Fibroblast of peridontal ligament (primary cell): ENCODE results near the gene SPEN.
A peak's percentile ranks its signal among the peaks of the same experiment; 100 is the strongest.
"Not testable (repeated sequence)": the region's sequence is repeated elsewhere in the genome, so short reads cannot be mapped to it uniquely, and the experiment has no call there.

ENCODE experiments used
- DNase-seq: peaks from one replicate; pipeline ENCODE4 v3.0.0-alpha.2; 2010; ENCODE audit errors: extremely low read depth

Gene SPEN

DNA sequence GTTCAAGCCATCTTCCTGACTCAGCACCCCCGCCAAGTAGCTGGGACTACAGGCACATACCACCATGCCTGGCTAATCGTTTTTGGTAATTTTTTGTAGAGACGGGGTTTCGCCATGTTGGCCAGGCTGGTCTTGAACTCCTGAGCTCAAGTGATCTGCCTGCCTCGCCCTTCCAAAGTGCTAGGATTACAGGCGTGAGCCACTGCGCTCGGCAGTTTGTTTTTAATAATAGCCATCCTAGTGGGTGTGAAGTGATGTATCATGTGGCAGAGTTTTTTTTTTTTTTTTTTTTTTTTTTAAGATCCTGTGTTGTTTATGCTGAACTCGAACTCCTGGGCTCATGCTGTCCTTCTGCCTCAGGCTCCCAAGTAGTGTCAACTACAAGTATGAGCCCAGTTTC is 51.8 kb downstream of the SPEN start:
- no peak for DNase-seq

DNA sequence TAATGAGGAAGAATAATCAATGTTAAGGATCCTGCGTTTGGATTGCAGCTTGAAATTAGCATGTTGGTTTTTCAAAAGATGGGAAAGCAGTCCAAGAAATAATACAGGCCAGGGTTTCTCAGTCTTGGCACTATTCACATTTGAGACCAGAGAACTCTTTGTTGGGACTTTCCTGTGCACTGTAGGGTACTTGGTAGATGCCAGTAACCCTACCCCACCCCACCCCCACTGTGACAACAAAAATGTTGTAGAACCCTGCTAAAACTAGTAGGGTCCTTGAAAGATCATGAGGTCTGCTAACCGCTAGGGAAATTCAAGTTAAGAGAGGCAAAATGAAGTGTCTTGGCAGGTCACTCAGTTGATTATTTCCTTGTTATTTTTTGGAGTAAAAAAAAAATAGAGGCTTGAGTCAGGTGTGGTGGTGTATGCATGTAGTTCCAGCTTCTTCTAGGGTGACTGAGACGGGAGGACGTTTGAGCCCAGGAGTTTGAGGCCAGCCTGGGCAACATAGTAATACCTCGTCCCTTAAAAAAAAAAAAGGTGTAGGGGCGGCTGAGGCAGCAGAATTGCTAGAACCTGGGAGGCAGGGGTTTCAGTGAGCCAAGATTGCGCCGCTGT is 53.3 kb downstream of the SPEN start:
- DNase-seq: no peak

DNA sequence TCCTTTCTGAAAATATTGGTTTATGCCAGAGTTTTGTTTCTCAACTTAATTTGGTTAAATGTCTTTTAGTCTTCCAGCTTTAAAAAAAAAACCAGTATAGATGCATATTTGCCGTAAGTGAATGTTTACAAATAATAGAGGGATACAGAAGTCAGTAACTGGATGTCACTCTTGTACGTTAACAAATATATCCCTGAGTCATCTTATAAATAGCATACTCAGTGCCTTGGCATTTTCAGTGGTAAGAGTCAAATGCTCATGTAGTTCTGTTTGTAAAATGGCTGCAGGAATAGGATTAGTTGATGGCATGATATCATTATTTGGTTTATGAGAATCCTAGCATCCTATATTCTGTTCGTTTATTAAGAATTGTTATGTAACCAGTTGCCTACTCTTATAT is 55.4 kb downstream of the SPEN start:
- DNase-seq: peak; percentile 82

DNA sequence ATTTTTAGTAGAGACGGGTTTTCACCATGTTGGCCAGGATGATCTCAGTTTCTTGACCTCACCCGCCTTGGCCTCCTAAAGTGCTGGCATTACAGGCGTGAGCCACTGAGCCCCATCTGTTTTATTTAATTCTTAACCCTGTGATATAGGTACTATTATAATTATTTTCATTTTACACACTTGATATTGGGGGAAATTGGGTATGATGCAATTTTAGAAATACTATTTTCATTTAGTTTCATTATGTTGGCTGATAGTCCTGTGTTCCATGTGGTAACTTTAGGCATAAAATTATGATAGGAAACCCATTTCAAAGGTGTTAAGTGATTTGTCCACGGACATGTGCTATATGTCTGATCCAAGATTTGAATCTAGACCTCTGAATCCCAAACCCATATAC is 61.1 kb downstream of the SPEN start:
- no peak for DNase-seq

DNA sequence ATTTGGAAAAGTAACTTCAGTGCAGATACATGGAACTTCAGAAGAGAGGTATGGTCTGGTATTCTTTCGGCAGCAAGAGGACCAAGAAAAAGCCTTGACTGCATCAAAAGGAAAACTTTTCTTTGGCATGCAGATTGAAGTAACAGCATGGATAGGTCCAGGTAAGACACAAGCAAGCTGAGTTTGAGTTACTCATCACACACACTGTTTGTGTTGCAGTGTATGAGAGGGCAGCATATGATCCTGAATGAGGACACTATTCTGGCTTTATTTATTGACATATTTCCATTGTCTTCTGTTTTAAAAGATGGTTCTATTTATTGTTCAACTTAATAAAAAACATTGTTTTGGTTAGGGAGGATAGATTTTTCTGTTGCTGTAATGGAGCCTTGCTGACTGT is 63.6 kb downstream of the SPEN start:
- no peak for DNase-seq

DNA sequence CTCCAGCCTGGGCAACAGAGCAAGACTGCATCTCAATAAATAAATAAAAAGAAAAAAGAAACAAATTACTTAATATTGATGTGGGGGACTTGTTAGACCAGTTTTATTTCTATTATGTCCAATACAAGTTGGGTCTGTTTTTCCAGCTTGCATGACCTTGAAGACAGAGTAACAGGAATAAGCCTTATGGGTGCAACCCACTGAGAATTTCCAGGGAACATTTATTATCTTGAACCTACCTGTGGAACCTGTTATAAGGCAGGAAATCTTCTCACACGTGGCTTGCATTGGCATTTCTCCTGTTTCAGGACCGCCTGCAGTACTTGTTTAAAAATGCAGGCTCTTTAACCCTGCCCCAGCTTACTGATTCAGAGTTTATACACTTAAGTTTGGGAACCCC is 64.4 kb downstream of the SPEN start:
- DNase-seq: no peak

DNA sequence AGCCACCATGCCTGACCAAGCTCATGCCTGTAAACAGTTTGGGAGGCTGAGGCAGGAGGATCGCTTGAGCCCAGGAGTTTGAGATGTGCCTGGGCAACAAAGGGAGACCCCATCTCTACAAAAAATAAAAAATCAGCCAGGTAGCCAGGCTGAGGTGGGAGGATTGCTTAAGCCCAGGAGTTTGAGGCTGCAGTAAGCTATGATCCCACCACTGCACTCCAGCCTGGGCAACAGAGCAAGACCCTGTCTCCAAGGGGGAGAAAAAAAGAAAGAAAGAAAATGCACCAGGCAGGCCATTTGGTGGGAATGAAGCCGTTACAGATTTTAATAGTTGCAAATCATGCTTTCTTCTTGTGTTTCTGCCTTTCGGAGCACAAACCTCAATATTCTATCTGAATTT is 66.1 kb downstream of the SPEN start:
- not testable (repeated sequence) for DNase-seq

DNA sequence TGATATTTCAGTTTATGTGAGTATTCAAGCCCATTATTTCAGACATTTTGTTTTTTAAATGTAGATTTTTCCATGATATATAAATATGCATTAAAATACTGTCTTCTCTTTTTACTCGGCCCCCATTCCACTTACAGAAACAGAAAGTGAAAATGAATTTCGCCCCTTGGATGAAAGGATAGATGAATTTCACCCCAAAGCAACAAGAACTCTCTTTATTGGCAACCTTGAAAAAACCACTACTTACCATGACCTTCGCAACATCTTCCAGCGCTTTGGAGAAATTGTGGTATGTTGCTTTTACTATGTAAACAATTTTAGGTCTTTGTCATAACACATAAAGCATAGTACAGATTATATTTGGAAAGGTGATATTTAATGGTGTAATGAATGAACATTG is 68.5 kb downstream of the SPEN start:
- peak; percentile 68 for DNase-seq

DNA sequence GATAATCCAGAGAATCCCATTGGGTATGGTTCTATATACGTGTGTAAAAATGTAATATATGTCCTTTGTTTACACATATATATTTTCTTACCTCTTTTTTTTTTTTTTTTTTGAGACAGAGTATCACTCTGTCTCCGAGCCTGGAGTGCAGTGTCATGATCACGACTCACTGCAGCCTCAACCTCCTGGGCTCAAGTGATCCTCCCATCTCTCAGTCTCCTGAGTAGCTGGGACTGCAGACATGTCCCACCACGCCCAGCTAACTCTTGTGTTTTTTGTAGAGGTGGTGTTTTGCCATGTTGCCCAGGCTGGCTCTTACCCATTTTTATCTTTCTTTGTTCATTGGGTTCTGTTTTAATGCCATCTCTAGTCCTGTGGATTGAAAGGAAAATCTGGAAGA is 68.9 kb downstream of the SPEN start:
- DNase-seq: no peak

DNA sequence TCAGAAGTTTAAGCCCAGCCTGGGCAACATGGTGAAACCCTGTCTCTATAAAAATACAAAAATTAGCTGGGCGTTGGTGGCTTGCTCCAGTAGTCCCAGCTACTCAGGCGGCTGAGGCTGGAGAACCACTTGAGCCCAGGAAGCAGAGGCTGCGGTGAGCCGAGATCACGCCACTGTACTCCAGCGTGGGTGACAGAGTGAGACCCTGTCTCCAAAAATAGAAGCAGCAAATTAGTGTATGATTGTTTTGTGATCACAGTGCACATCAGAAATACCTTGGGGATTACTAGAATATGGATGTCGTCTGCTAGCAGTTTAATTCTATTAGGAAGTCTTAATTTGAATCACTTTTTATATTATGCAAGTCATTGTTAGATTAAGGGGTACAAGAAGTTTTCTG is 69.4 kb downstream of the SPEN start:
- no peak for DNase-seq

DNA sequence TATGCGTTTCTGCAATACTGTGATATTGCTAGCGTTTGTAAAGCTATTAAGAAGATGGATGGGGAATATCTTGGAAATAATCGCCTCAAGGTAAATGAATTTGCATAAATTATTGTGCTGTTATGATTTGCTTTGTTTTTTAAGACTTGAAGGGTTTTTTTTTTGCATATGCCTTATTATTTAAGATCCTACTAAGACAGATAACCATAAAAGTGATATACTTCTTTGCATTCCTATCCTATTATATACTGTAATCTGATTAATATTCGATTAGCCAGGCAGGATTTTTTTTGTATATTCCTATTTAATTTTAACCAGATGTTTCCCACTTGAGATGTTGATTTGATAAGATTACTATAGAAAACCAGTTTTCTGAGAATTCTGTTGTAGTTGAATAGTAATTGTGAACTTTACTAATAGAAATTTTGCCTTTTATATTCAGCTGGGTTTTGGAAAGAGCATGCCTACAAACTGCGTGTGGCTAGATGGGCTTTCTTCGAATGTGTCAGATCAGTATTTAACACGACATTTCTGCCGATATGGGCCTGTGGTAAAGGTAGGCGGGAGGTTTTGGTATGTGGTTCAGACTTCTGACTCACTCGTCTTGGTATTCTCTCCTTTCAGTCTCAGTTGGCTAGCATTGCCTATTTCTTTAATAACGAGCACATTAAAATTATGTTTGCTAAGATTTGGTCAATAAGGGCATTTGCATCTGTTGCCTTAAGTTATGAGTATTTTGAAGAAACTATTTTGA is 71.6 kb downstream of the SPEN start:
- peak; percentile 54 for DNase-seq

DNA sequence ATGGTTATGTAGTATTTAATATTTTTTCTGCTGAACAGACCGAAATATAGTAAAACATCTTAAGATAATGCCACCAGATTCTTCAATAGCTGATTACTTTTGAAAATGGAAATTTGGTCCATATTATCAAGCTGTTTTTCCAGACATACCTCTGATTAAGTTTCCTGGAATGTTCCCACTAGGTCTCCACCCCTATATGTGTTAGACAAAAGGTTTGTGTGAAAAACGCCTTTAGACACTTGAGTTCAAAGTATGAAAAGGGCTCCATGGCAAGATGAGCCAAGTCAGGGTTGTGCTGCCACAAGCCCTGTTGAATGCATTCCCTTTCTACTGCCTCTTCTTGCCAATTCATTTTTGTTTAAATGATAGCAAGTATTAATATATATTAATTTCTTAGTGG is 75.7 kb downstream of the SPEN start:
- no peak for DNase-seq

DNA sequence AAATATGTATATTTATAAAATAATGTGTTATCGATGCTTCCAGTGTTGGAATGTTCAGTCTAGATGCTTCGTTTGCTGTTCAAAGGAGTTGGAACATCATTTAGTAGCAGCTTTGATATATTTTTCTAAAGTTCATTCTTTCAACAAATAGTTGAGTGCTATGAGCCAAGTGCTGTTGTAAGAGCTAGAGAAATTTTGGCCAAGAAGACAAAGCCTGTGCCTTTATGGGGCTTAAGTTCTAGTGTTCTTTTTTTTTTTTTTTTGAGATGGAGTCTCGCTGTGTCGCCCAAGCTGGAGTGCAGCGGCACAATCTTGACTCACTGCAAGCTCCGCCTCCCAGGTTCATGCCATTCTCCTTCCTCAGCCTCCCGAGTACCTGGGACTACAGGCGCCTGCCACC is 78.9 kb downstream of the SPEN start:
- not testable (repeated sequence) for DNase-seq

DNA sequence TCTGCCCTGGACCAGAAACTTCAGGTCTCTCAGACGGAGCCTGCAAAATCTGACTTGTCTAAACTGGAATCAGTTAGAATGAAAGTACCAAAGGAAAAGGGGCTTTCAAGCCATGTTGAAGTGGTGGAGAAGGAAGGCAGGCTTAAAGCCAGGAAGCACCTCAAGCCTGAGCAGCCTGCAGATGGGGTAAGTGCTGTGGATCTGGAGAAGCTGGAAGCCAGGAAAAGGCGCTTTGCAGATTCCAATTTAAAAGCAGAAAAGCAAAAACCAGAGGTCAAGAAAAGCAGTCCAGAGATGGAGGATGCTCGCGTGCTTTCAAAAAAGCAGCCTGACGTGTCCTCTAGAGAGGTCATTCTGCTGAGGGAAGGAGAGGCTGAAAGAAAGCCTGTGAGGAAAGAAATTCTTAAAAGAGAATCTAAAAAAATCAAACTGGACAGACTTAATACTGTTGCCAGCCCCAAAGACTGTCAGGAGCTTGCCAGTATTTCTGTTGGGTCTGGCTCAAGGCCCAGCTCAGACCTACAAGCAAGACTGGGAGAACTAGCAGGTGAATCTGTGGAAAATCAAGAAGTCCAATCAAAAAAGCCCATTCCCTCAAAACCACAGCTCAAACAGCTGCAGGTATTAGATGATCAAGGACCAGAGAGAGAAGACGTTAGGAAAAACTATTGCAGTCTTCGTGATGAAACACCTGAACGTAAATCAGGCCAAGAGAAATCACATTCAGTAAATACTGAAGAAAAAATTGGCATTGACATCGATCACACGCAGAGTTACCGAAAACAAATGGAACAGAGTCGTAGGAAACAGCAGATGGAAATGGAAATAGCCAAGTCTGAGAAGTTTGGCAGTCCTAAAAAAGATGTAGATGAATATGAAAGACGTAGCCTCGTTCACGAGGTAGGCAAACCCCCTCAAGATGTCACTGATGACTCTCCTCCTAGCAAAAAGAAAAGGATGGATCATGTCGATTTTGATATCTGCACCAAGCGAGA is 81.8 kb downstream of the SPEN start:
- no peak for DNase-seq

DNA sequence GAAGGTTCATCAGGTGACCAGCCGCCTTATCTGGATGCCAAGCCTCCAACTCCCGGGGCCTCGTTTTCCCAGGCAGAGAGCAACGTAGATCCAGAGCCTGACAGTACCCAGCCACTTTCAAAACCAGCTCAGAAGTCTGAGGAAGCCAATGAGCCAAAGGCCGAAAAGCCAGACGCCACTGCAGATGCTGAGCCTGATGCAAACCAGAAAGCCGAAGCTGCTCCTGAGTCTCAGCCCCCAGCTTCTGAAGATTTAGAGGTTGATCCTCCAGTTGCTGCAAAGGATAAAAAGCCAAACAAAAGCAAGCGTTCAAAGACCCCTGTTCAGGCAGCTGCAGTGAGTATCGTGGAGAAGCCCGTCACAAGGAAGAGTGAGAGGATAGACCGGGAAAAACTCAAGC is 83.9 kb downstream of the SPEN start:
- DNase-seq: no peak

DNA sequence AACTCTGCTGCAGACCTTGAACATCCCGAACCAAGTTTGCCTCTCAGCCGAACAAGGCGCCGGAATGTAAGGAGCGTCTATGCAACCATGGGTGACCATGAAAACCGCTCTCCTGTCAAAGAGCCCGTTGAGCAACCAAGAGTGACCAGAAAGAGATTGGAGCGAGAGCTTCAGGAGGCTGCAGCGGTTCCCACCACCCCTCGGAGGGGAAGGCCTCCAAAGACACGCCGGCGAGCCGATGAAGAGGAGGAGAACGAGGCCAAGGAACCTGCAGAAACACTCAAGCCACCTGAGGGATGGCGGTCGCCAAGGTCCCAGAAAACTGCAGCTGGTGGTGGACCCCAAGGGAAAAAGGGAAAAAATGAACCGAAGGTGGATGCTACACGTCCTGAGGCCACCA is 84.4 kb downstream of the SPEN start:
- no peak for DNase-seq

DNA sequence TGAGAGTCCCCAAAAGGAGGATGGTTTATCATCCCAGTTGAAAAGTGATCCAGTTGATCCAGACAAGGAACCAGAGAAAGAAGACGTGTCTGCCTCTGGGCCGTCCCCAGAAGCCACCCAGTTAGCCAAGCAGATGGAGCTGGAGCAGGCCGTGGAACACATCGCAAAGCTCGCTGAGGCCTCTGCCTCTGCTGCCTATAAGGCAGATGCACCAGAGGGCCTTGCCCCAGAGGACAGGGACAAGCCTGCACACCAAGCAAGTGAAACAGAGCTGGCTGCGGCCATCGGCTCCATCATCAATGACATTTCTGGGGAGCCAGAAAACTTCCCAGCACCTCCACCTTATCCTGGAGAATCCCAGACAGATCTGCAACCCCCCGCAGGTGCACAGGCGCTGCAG is 85.1 kb downstream of the SPEN start:
- DNase-seq: no peak

DNA sequence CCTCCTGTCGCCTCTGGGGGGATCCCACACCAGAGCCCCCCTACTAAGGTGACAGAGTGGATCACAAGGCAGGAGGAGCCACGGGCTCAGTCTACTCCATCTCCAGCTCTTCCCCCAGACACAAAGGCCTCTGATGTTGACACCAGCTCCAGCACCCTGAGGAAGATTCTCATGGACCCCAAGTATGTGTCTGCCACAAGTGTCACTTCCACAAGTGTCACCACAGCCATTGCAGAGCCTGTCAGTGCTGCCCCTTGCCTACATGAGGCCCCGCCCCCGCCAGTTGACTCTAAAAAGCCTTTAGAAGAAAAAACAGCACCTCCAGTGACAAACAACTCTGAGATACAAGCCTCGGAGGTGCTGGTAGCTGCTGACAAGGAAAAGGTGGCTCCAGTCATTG is 86.2 kb downstream of the SPEN start:
- no peak for DNase-seq

DNA sequence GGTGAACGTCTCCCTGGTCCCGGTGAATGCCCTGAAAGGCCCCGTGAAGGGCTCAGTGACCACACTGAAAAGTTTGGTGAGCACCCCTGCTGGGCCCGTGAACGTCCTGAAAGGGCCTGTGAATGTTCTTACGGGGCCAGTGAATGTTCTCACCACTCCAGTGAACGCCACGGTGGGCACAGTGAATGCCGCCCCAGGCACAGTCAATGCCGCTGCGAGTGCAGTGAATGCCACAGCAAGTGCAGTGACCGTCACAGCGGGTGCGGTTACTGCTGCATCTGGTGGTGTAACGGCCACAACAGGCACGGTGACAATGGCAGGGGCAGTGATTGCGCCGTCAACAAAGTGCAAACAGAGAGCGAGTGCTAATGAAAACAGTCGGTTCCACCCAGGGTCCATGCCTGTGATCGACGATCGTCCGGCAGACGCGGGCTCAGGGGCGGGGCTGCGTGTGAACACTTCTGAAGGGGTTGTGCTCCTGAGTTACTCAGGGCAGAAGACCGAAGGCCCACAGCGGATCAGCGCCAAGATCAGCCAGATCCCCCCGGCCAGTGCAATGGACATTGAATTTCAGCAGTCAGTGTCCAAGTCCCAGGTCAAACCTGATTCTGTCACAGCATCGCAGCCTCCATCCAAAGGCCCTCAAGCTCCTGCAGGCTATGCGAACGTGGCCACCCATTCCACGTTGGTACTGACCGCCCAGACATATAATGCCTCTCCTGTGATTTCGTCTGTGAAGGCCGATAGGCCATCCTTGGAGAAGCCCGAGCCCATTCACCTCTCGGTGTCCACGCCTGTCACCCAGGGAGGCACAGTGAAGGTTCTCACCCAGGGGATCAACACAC is 86.9 kb downstream of the SPEN start:
- DNase-seq: no peak

DNA sequence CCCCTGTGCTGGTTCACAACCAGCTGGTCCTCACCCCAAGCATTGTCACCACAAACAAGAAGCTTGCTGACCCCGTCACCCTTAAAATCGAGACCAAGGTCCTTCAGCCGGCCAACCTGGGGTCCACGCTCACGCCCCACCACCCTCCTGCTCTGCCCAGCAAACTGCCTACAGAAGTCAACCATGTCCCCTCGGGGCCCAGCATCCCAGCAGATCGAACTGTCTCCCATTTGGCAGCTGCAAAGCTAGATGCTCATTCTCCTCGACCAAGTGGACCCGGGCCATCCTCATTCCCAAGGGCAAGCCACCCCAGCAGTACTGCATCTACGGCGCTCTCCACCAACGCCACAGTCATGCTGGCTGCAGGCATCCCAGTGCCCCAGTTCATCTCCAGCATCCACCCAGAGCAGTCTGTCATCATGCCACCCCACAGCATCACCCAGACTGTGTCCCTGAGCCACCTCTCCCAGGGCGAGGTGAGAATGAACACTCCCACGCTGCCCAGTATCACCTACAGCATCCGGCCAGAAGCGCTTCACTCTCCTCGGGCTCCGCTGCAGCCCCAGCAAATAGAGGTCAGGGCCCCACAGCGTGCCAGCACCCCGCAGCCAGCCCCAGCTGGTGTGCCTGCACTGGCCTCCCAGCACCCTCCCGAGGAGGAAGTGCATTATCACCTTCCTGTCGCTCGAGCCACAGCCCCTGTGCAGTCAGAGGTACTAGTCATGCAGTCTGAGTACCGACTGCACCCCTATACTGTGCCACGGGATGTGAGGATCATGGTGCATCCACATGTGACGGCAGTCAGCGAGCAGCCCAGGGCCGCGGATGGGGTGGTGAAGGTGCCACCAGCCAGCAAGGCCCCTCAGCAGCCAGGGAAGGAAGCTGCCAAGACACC is 87.8 kb downstream of the SPEN start:
- DNase-seq: no peak

DNA sequence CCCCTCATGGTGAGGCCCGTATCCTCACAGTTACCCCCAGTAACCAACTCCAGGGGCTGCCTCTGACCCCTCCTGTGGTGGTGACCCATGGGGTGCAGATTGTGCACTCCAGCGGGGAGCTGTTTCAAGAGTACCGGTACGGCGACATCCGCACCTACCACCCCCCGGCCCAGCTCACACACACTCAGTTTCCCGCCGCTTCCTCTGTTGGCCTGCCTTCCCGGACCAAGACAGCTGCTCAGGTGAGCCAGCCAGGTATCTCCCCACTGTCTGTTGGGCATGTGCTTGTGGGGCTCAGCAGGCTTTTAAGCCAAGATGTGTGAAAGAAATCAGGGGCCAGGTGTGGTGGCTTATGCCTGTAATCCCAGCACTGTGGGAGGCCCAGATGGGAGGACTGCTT is 88.5 kb downstream of the SPEN start:
- DNase-seq: no peak
